Left lung (tissue), 10 donors: ENCODE measurements around the gene PNPLA8. TPM values are rescaled to one million over a fixed set of nuclear protein-coding genes. Genes with fewer than 3 reads are reported as not detected.
A peak's percentile ranks its signal among the peaks of the same experiment; 100 is the strongest.

Experiments
- ATAC-seq: fragments of 200-7000 bp; cut with Tn5 transposase; one replicate; pipeline ENCODE4 v1.9.1; 2020; ENCODE audit warnings: moderate library complexity
- DNase-seq, 4 donors: peaks; one replicate each; pipeline ENCODE4 v3.0.0-alpha.2; 2013 to 2020
- H3K27ac ChIP-seq, 2 donors: fragments of 200-600 bp; sonication (generic) in 1 of 2; one replicate each; pipeline versions ENCODE4 v1.5.0 to v1.8.0; 2020 to 2021
- H3K27me3 ChIP-seq, 2 donors: fragments of 200-600 bp; sonication (generic) in 1 of 2; one replicate each; pipeline versions ENCODE4 v1.5.0 to v1.8.0; 2020 to 2021
- H3K36me3 ChIP-seq, 2 donors: fragments of 200-600 bp; sonication (generic) in 1 of 2; one replicate each; pipeline versions ENCODE4 v1.5.0 to v1.8.0; 2020 to 2021
- H3K4me1 ChIP-seq, 2 donors: fragments of 200-600 bp; one replicate each; pipeline ENCODE4 v1.8.0; 2021
- H3K4me3 ChIP-seq, 2 donors: fragments of 200-600 bp; sonication (generic) in 1 of 2; one replicate each; pipeline versions ENCODE4 v1.5.0 to v1.8.0; 2020 to 2021; ENCODE audit warnings: mild to moderate bottlenecking in 1 of 2
- H3K9me3 ChIP-seq, 2 donors: fragments of 200-600 bp; sonication (generic) in 1 of 2; one replicate each; pipeline versions ENCODE4 v1.5.0 to v1.8.0; 2020 to 2021
- intact Hi-C, 2 donors: fragments of 100-400 bp; cut with DNase I; formaldehyde crosslinking; loops; one replicate each; pipeline versions ENCODE4 v1.11.2 to v1.14.2; 2022
- polyA plus RNA-seq, 6 donors: library from polyadenylated mRNA; unstranded; fragments of 120-200 nt; gene quantifications; one replicate each; pipeline ENCODE4 v1.2.1, GENCODE V29; 2013; ENCODE audit not compliant: insufficient read length in 6 of 6
- total RNA-seq, 2 donors: library from RNA; stranded (reverse); fragmentation: NEBNext Ultra II Directional; extraction: Animal tissue kit (Norgen Biotek cat#: 25700); gene quantifications; one replicate each; pipeline ENCODE4 v1.2.1, GENCODE V29; 2021
- TF ChIP-seq, protein P1 (sequence below), 2 donors: fragments of 200-600 bp; sonication (generic) in 1 of 2; IDR thresholded peaks; one replicate each; pipeline versions ENCODE4 v1.5.0 to v1.8.0; 2021; ENCODE audit warnings: antibody characterized with exemption in 2 of 2
- donor health status: DM: no; HTN: yes; CAD: no.
- donor health status: DM: no; HTN: no; CAD: no.

The PNPLA8 gene
- total and polyA plus RNA-seq, 8 donors: 28.7 to 38.0 (median 32.8) TPM

DNA sequence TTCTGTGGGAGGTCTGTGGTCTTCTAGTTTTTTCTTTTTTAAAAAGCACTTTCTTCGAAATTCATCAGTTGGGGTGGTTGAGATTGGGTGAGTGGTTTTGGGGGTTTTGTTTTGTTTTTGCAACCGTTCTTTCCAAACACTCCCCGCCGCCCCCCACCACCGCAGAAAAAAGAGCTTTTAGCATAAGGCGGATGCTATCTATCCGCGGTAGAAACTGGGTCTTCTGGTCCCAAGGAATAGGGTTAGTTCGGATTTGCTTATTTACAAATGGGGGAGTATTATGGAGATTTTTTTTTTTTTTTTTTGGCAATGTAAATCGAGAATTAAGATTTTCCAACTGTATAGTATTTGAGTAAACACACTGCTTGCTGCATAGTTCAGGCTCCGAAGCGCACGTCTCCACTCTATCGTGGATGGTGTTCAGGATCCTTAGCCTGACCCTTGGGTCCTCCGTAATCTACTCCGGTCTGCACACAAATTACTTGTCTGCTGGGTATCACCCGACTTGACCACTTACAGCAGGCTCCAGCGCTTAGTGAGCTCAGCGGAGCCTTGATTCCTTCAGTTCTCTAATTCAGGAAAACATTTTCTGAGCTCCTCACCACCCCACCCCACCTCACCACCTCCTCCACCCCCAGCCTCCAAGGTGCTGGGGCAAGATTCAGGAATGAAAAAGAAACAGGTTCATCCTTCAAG, 68.9 kb downstream of the PNPLA8 start:
- TF ChIP-seq, protein P1, sequence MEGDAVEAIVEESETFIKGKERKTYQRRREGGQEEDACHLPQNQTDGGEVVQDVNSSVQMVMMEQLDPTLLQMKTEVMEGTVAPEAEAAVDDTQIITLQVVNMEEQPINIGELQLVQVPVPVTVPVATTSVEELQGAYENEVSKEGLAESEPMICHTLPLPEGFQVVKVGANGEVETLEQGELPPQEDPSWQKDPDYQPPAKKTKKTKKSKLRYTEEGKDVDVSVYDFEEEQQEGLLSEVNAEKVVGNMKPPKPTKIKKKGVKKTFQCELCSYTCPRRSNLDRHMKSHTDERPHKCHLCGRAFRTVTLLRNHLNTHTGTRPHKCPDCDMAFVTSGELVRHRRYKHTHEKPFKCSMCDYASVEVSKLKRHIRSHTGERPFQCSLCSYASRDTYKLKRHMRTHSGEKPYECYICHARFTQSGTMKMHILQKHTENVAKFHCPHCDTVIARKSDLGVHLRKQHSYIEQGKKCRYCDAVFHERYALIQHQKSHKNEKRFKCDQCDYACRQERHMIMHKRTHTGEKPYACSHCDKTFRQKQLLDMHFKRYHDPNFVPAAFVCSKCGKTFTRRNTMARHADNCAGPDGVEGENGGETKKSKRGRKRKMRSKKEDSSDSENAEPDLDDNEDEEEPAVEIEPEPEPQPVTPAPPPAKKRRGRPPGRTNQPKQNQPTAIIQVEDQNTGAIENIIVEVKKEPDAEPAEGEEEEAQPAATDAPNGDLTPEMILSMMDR (IDR thresholded peaks at IDR 0.05): no peak
- no peak for DNase-seq
- H3K9me3 ChIP-seq: no peaks in the 10 kb centered on the region
- ATAC-seq: no peak
- intact Hi-C loops: no loop called here
- H3K27ac ChIP-seq: no peak overlapping the region
- H3K27me3 ChIP-seq: peaks cover 43 to 94% of the 10 kb centered on the region in 2 donors
- no peaks in the 10 kb centered on the region for H3K36me3 ChIP-seq
- H3K4me1 ChIP-seq: peaks cover 11 to 26% of the 10 kb centered on the region in 2 donors
- H3K4me3 ChIP-seq: peak overlapping the region in 1 of 2 donors; percentile 43

DNA sequence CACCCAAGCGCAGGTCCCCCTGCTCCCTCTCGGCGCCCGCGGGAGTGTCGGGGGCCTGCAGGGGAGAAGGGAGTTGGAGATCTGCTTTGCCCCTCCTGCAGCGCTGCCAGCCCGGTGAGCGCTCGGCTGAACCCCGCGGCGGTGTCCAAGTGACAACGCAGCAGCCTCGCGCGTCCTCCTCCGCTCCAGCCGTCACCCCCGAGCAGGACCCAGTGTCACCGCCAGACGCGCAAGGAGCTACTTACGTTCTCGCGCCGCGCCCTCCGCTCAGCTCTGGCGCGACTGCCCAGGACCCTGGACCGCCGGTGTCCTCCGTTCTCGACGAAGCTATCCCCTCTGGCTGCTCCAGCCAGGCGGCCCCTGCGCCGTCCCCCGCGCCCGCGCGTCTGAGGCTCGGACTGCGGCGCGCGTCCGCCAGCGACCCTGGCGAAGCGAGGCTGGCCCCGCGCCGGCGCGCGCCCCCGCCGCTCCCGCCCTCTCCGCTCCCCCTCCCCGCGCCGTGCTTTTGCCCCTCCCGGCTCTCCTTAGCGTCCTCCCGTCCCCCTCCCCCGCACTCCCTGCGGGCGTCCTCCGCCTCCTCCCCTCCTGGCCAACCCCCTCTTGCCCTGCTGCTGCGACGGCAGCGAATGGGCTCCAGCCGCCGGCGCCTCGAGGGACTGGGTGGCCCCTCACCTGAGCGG, 69.8 kb downstream of the PNPLA8 start, which contains the start of gene NRCAM:
NRCAM (minus strand) TSS at position 439 of the 680 bp plus-strand sequence. CDS start 216,372 bp downstream, outside the sequence.
- TF ChIP-seq, protein P1 (IDR thresholded peaks at IDR 0.05): no peak
- H3K27me3 ChIP-seq: peaks cover 43 to 97% of the 10 kb centered on the region in 2 donors
- peak; percentile 47 for ATAC-seq
- intact Hi-C loops: no loop called here
- no peaks in the 10 kb centered on the region for H3K9me3 ChIP-seq
- DNase-seq: peak; percentile 44 to 83 (median 64)
- H3K4me3 ChIP-seq: peak within 1 kb of the TSS; percentile 41 to 43
- H3K4me1 ChIP-seq: peaks cover 11 to 26% of the 10 kb centered on the region in 2 donors
- no peak within 1 kb of the TSS for H3K27ac ChIP-seq
- no peaks in the 10 kb centered on the region for H3K36me3 ChIP-seq

DNA sequence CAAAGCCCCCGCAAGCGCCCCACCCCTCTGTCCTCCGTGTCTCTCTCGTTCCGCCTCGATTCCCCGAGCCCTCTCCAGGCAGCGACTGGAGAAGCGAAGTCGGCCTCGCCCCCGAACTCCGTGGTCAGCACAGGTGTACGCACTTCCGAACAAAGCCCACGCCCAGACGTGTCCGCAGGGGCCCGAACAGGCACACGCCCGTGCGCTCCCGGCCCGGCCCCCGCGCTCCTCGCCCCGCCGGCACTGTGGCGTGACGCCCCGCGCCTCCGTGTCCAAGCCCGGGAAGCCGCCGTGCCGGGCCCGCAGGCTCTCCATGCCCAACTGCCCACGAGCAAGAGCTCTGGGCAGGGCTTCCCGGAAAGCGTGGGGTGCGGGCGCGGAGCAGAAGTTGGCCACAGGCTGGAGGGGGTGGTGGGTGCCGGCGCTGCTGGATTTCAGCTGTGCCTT, 70.4 kb downstream of the PNPLA8 start:
- intact Hi-C loops: no loop called here
- peaks cover 43 to 97% of the 10 kb centered on the region in 2 donors for H3K27me3 ChIP-seq
- no peak overlapping the region for H3K27ac ChIP-seq
- H3K36me3 ChIP-seq: no peaks in the 10 kb centered on the region
- H3K9me3 ChIP-seq: no peaks in the 10 kb centered on the region
- ATAC-seq (peak; percentile 43), DNase-seq (peak in 1 of 4 donors; percentile 75)
- peak overlapping the region; percentile 41 to 43 for H3K4me3 ChIP-seq
- H3K4me1 ChIP-seq: peaks cover 11 to 26% of the 10 kb centered on the region in 2 donors
- TF ChIP-seq, protein P1 (IDR thresholded peaks at IDR 0.05): no peak

DNA sequence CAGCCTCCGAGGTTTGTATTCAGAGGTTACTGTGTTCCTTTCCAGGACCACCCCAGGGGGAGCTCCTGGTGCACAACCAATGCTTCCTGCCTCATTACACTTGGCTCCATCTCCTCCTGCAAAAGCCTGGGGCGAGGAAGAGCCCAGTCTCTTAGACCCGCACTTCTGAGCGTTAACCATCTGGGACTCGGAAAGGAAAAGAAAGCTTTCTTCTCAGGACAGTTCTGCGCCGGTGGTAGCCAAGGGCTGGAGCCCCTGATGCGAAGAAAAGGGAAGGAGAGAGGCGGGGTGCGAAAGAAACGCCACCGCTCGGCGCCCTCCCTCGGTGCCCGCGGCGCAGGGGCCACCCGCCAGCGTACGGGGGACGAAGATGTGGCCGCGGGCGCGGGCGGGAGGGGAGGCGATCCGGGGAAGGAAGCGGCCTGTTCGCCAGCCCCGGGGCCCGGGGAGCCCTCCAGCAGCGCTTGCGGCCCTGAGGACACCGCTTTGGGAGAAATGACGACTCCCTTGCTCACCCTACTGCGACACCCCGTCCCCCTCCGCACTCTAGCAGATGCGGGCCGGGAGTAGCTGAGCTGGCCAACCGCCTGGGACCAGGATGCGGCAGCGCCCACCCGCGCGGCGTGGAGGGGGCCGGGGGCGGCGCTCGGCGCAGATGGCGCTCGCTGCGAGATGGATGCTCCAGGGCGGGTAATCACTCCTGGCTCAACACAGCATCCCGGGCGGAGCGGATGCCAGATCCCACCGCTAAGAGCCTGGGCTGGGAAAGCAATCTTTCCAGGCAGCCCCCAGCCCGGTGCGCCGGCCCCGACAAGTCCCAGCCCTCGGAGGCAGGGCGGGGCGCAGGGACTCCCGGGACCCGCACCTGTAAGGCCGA, 71.0 kb downstream of the PNPLA8 start:
- Histone ChIP-seq H3K4me1 (peaks cover 11 to 26% of the 10 kb centered on the region in 2 donors), H3K9me3 (no peaks in the 10 kb centered on the region), H3K27me3 (peaks cover 43 to 94% of the 10 kb centered on the region in 2 donors), H3K36me3 (no peaks in the 10 kb centered on the region), H3K4me3 (peak overlapping the region; percentile 41 to 43), H3K27ac (no peak overlapping the region)
- ATAC-seq (peak; percentile 26), DNase-seq (peak in 2 of 4 donors; percentile 24 to 72)
- TF ChIP-seq, protein P1 (IDR thresholded peaks at IDR 0.05): no peak
- intact Hi-C loops: no loop called here
